Mucosa of descending colon (tissue), 3 donors: Measurements from ENCODE around the gene VMP1. TPM values are rescaled to one million over a fixed set of nuclear protein-coding genes. Genes with fewer than 3 reads are reported as not detected.

ENCODE experiments used
- ATAC-seq: fragments of 200-7000 bp; cut with Tn5 transposase; one replicate; pipeline ENCODE4 v1.9.1; 2020; ENCODE audit warnings: mild to moderate bottlenecking, moderate library complexity
- DNase-seq, 3 donors: peaks; one replicate each; pipeline ENCODE4 v3.0.0-alpha.2; 2020
- H3K36me3 ChIP-seq: fragments of 200-600 bp; one replicate; pipeline ENCODE4 v1.8.0; 2021; ENCODE audit warnings: low read depth, mild to moderate bottlenecking
- H3K4me1 ChIP-seq: fragments of 200-600 bp; one replicate; pipeline ENCODE4 v1.8.0; 2021; ENCODE audit warnings: low read depth, mild to moderate bottlenecking
- H3K4me3 ChIP-seq: fragments of 200-600 bp; one replicate; pipeline ENCODE4 v1.8.0; 2021; ENCODE audit warnings: mild to moderate bottlenecking
- H3K9me3 ChIP-seq: fragments of 200-600 bp; one replicate; pipeline ENCODE4 v1.8.0; 2021; ENCODE audit warnings: mild to moderate bottlenecking
- CTCF ChIP-seq: fragments of 200-600 bp; IDR thresholded peaks from one replicate; pipeline ENCODE4 v1.8.0; 2022; ENCODE audit warnings: antibody characterized with exemption, mild to moderate bottlenecking
- intact Hi-C, 2 donors: fragments of 100-400 bp; cut with DNase I in 1 of 2; cut with micrococcal nuclease in 1 of 2; formaldehyde crosslinking; loops; one replicate each; pipeline versions ENCODE4 v1.11.0 to v1.11.1; 2022; cut with DNase I, micrococcal nuclease
- total RNA-seq, 3 donors: library from RNA; stranded (reverse); fragmentation: NEBNext Ultra II Directional in 2 of 3; extraction: Animal tissue kit (Norgen Biotek cat#: 25700) in 2 of 3; gene quantifications; one replicate each; pipeline versions ENCODE4 v1.2.1 to v1.2.4, GENCODE V29; 2021 to 2023
- donor health status: DM: no; HTN: no; CAD: no; lungs with moderate emphysema.
- donor health status: DM: no; HTN: no; CAD: no.
- donor health status: DM: no; HTN: yes; CAD: no.

The VMP1 gene
- total RNA-seq, 3 donors from 2014 or later, result 257 to 361 (median 266) TPM

GRCh38 chr17:59760160-59760559 is 52.7 kb downstream of the VMP1 start:
- DNase-seq, result no peak
- no peaks in the 10 kb centered on the region for H3K36me3 ChIP-seq
- no peak for TF ChIP-seq CTCF
- ATAC-seq, result no peak
- H3K4me1 ChIP-seq, result peaks cover 2% of the 10 kb centered on the region
- intact Hi-C loops, result no loop called here
- H3K4me3 ChIP-seq, result no peak overlapping the region
- H3K9me3 ChIP-seq, result peaks cover 4% of the 10 kb centered on the region

- Histone ChIP-seq H3K4me1 (peaks cover 2% of the 10 kb centered on the region), H3K36me3 (no peaks in the 10 kb centered on the region), H3K9me3 (peaks cover 4% of the 10 kb centered on the region), H3K4me3 (no peak overlapping the region)
- no peak for TF ChIP-seq CTCF
- ATAC-seq, result peak; percentile 9
- no peak for DNase-seq
- intact Hi-C loops, result no loop called here
These were observed 54.1 kb downstream of the VMP1 start for GRCh38 chr17:59761385-59762048.

- intact Hi-C loops, result no loop called here
- ATAC-seq, result no peak
- no peak for DNase-seq
- no peak for TF ChIP-seq CTCF
- Histone ChIP-seq H3K36me3 (no peaks in the 10 kb centered on the region), H3K4me1 (peaks cover 2% of the 10 kb centered on the region), H3K9me3 (peaks cover 4% of the 10 kb centered on the region), H3K4me3 (no peak overlapping the region)
These were observed 54.8 kb downstream of the VMP1 start for GRCh38 chr17:59762049-59762823.

GRCh38 chr17:59762824-59763374 is 55.4 kb downstream of the VMP1 start:
- peaks cover 4% of the 10 kb centered on the region for H3K9me3 ChIP-seq
- intact Hi-C loops, result no loop called here
- TF ChIP-seq CTCF, result no peak
- DNase-seq, result no peak
- H3K4me1 ChIP-seq, result peaks cover 2% of the 10 kb centered on the region
- H3K4me3 ChIP-seq, result no peak overlapping the region
- ATAC-seq, result no peak
- H3K36me3 ChIP-seq, result no peaks in the 10 kb centered on the region

GRCh38 chr17:59763861-59764260 is 56.4 kb downstream of the VMP1 start:
- DNase-seq (no peak), ATAC-seq (no peak)
- Histone ChIP-seq H3K4me1 (peaks cover 2% of the 10 kb centered on the region), H3K4me3 (no peak overlapping the region), H3K9me3 (peaks cover 4% of the 10 kb centered on the region), H3K36me3 (no peaks in the 10 kb centered on the region)
- intact Hi-C loops, result no loop called here
- TF ChIP-seq CTCF, result no peak
